ENCODE results near the gene CASP4.

The CASP4 gene

DNA sequence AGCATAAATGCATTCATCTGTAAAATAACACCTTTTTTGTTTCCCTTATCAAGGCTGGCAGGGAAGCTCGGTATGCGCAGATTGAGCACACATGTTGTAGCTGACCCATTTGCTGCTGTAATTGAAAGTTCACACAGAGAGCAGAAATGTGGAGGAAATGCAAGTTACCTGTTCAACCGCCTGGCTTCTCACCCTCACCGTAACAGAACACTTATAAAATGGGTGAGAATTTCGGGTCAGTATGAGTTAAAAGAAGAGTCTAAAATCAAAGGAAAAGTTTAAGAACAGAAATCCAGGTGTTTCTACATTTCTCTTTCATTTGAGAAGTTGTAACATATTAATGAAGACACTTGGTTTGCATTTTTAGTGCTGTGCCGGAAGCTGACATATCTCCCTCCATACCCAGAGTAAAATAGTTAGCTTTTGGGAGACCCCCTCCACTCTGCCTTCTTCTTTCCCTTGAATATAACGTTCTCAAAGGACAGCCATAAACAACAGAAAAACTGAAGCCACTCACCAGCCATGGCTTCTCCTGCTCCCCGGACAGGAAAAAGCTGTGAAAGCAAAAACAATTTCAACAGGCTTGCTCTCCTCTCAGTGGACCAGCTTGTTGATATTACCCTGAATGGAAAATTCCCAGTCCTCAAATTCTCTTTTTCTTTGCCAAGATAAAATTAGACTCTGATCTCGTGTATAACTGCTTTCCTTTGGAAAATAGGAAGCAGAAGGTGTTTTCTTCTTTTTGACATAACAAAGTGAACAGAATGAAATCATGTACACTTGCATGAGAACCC lies 70.3 kb downstream of the CASP4 start, which contains the start of gene CASP12:
Gene CASP12, minus strand, starts transcription at position 570 of the 794 bp plus-strand sequence.
- TF ChIP-seq Cebpa-rat (IDR thresholded peaks at IDR 0.05): no peak
- Histone ChIP-seq H3K4me1 (no peaks in the 10 kb centered on the region), H3K4me2 (no peak within 1 kb of the TSS), H3K36me3 (no peaks in the 10 kb centered on the region), H3K9me3 (no peaks in the 10 kb centered on the region), H3K4me3 (no peak within 1 kb of the TSS), H3K9ac (no peak within 1 kb of the TSS), H4K20me1 (no peaks in the 10 kb centered on the region), H3K27ac (no peak within 1 kb of the TSS), H3K27me3 (no peaks in the 10 kb centered on the region)

- no peak overlapping the region for H3K9ac ChIP-seq
- H3K4me1 ChIP-seq: no peaks in the 10 kb centered on the region
- H3K4me3 ChIP-seq: no peak overlapping the region
- H3K4me2 ChIP-seq: no peak overlapping the region
- H3K27me3 ChIP-seq: no peaks in the 10 kb centered on the region
- no peak overlapping the region for H3K27ac ChIP-seq
- no peaks in the 10 kb centered on the region for H4K20me1 ChIP-seq
- H3K36me3 ChIP-seq: no peaks in the 10 kb centered on the region
- no peak for TF ChIP-seq Cebpa-rat (IDR thresholded peaks at IDR 0.05)
- H3K9me3 ChIP-seq: no peaks in the 10 kb centered on the region
Measured at GRCh38 chr11:104895634-104896033, 72.7 kb downstream of the CASP4 start.

- Histone ChIP-seq H3K4me2 (no peak overlapping the region), H3K4me1 (no peaks in the 10 kb centered on the region), H3K9ac (no peak overlapping the region), H3K36me3 (no peaks in the 10 kb centered on the region), H4K20me1 (no peaks in the 10 kb centered on the region), H3K4me3 (no peak overlapping the region), H3K9me3 (no peaks in the 10 kb centered on the region), H3K27me3 (no peaks in the 10 kb centered on the region), H3K27ac (no peak overlapping the region)
- no peak for TF ChIP-seq Cebpa-rat (IDR thresholded peaks at IDR 0.05)
Measured at GRCh38 chr11:104893876-104894275, 74.5 kb downstream of the CASP4 start.

Data from BLaER1 (cell line).